Stomach smooth muscle (tissue), 2 donors: ENCODE data around the gene FAM163A.
"Not testable (repeated sequence)": the region's sequence is repeated elsewhere in the genome, so short reads cannot be mapped to it uniquely, and the experiment has no call there.

Experiments used
- H3K27ac ChIP-seq: one replicate; pipeline ENCODE4 v1.7.0; 2013; ENCODE audit warnings: mild to moderate bottlenecking, low read length, inconsistent platforms
- H3K27me3 ChIP-seq, 2 donors: one replicate each; pipeline ENCODE4 v1.7.0; 2013; ENCODE audit warnings: low read length in 2 of 2; ENCODE audit not compliant: insufficient read depth in 2 of 2, control insufficient read depth in 1 of 2
- H3K36me3 ChIP-seq, 2 donors: one replicate each; pipeline ENCODE4 v1.7.0; 2013; ENCODE audit warnings: low read length in 2 of 2; ENCODE audit not compliant: control insufficient read depth in 2 of 2, insufficient read depth in 2 of 2
- H3K4me1 ChIP-seq: one replicate; pipeline ENCODE4 v1.7.0; 2013; ENCODE audit warnings: low read length; ENCODE audit not compliant: control insufficient read depth, insufficient read depth
- H3K4me3 ChIP-seq, 2 donors: one replicate each; pipeline ENCODE4 v1.7.0; 2013; ENCODE audit warnings: low read length in 2 of 2
- H3K9ac ChIP-seq, 2 donors: one replicate each; pipeline ENCODE4 v1.7.0; 2013; ENCODE audit warnings: low read length in 2 of 2, mild to moderate bottlenecking in 1 of 2
- H3K9me3 ChIP-seq, 2 donors: one replicate each; pipeline ENCODE4 v1.7.0; 2013; ENCODE audit warnings: low read length in 2 of 2; ENCODE audit not compliant: control insufficient read depth in 2 of 2
- donor health status: healthy.
- donor health status: Pancreatic carcinoma.

Gene FAM163A

GRCh38 chr1:179788259-179788658 lies 45.2 kb downstream of the FAM163A start:
- H3K36me3 ChIP-seq, result no peaks in the 10 kb centered on the region
- H3K9me3 ChIP-seq, result no peaks in the 10 kb centered on the region
- peaks cover 12% of the 10 kb centered on the region for H3K4me1 ChIP-seq
- H3K27ac ChIP-seq, result no peak overlapping the region
- H3K27me3 ChIP-seq, result no peaks in the 10 kb centered on the region
- H3K4me3 ChIP-seq, result no peak overlapping the region
- H3K9ac ChIP-seq, result no peak overlapping the region

DNA sequence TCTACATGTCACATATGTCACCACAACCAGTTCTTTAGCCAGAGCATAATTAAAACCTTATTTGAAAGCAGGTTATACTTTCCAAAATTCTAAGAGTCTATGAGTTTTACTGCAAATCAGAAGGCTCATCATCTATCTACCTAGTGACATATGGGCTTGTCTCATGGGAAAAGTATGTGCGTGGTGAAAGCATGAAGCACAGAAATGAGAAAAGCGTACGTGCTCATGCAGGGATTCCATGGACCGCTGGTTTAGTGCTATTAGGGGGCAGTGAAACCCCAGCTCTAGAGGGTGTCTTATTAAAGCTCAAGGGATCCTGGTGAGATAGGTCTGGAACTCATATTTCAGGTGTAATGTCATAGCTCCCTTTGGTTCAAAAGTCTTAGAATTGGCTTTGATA lies 50.2 kb downstream of the FAM163A start:
- Histone ChIP-seq H3K4me1 (no peaks in the 10 kb centered on the region), H3K36me3 (no peaks in the 10 kb centered on the region), H3K27ac (no peak overlapping the region), H3K4me3 (no peak overlapping the region), H3K9ac (no peak overlapping the region), H3K27me3 (peaks cover 0 to 2% of the 10 kb centered on the region in 2 donors), H3K9me3 (no peaks in the 10 kb centered on the region)

GRCh38 chr1:179794146-179794545 lies 51.1 kb downstream of the FAM163A start:
- no peak overlapping the region for H3K9ac ChIP-seq
- no peaks in the 10 kb centered on the region for H3K4me1 ChIP-seq
- no peak overlapping the region for H3K4me3 ChIP-seq
- H3K27me3 ChIP-seq, result peaks cover 0 to 2% of the 10 kb centered on the region in 2 donors
- H3K9me3 ChIP-seq, result no peaks in the 10 kb centered on the region
- H3K27ac ChIP-seq, result no peak overlapping the region
- H3K36me3 ChIP-seq, result no peaks in the 10 kb centered on the region

GRCh38 chr1:179794669-179795068 lies 51.6 kb downstream of the FAM163A start:
- Histone ChIP-seq H3K4me1 (no peaks in the 10 kb centered on the region), H3K9ac (no peak overlapping the region), H3K27me3 (peaks cover 0 to 2% of the 10 kb centered on the region in 2 donors), H3K4me3 (no peak overlapping the region), H3K9me3 (no peaks in the 10 kb centered on the region), H3K36me3 (no peaks in the 10 kb centered on the region), H3K27ac (no peak overlapping the region)

DNA sequence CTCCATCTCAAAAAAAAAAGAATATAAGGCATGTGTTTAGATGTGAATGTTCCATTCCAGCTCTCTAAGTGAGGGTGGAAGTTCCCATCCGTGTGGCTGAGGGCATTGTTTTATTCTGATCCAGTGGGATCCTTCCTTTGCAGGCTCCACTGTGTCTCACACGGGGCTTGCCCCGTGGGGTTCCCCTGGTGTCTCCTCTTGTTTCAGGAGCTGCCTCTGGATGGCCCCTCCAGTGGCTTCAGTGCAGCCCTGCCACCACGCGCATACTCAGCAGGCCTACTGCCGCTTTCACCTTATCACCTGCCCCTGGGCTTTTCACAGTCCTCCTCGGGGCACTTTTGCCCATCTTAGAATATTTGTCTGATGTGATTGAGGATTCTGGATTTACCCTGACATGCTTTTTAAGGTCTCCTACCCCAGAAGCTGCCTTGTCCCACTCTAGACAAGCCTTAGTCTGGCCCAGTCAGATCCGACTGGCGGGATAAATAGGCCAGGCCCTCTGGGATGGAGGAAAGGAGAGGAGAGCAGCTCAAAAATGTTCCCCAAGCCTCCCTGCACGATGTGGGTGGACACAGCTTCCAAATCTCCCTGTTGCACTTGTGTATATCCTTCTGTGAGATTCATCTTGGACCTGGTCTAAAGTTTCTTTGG lies 55.2 kb downstream of the FAM163A start:
- Histone ChIP-seq H3K4me3 (no peak overlapping the region), H3K9ac (no peak overlapping the region), H3K4me1 (no peaks in the 10 kb centered on the region), H3K27me3 (peaks cover 0 to 4% of the 10 kb centered on the region in 2 donors), H3K36me3 (no peaks in the 10 kb centered on the region), H3K9me3 (no peaks in the 10 kb centered on the region), H3K27ac (no peak overlapping the region)

DNA sequence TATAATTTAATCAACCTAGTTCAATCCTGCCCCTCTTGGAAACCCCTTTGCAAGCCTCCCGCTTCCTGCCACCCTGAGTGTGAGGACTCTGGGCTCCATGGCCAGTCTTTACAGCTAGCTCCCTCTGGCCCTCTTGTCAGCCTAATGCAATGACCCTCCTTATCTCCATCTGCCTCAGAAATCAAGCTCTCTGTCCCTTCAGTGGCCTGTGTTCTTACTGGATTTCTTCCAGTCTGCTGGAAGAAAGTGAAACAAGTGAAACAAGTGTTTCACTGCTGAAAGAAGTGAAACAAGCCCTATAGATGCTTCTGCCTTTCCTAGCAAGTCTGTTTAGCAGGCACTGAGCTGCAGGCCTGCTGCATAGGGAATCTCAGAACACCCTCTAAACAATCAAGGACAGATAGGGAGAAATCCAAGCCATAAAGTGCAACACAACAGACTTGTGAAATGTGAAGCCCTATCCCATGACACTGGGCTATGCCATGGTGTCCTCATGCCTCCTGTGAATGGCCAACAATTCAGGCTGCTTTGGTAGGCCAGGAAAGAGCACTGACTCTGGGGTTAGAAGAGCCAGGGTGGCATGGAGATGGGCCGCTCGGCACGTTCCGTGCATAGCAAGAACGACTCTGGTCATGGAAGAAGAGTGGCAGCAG lies 55.9 kb downstream of the FAM163A start:
- Histone ChIP-seq H3K4me1 (no peaks in the 10 kb centered on the region), H3K4me3 (no peak overlapping the region), H3K27me3 (peaks cover 0 to 3% of the 10 kb centered on the region in 2 donors), H3K36me3 (no peaks in the 10 kb centered on the region), H3K9ac (no peak overlapping the region), H3K9me3 (no peaks in the 10 kb centered on the region), H3K27ac (no peak overlapping the region)

- no peaks in the 10 kb centered on the region for H3K36me3 ChIP-seq
- H3K4me3 ChIP-seq, result no peak overlapping the region
- H3K9ac ChIP-seq, result no peak overlapping the region
- H3K4me1 ChIP-seq, result no peaks in the 10 kb centered on the region
- H3K27ac ChIP-seq, result no peak overlapping the region
- H3K27me3 ChIP-seq, result peaks cover 0 to 3% of the 10 kb centered on the region in 2 donors
- no peaks in the 10 kb centered on the region for H3K9me3 ChIP-seq
Observed at GRCh38 chr1:179800481-179800880, 57.4 kb downstream of the FAM163A start.

- H3K4me1 ChIP-seq, result no peaks in the 10 kb centered on the region
- no peaks in the 10 kb centered on the region for H3K9me3 ChIP-seq
- H3K27ac ChIP-seq, result no peak overlapping the region
- peaks cover 0 to 3% of the 10 kb centered on the region in 2 donors for H3K27me3 ChIP-seq
- H3K9ac ChIP-seq, result no peak overlapping the region
- no peaks in the 10 kb centered on the region for H3K36me3 ChIP-seq
- no peak overlapping the region for H3K4me3 ChIP-seq
Observed at GRCh38 chr1:179803104-179803503, 60.0 kb downstream of the FAM163A start.

DNA sequence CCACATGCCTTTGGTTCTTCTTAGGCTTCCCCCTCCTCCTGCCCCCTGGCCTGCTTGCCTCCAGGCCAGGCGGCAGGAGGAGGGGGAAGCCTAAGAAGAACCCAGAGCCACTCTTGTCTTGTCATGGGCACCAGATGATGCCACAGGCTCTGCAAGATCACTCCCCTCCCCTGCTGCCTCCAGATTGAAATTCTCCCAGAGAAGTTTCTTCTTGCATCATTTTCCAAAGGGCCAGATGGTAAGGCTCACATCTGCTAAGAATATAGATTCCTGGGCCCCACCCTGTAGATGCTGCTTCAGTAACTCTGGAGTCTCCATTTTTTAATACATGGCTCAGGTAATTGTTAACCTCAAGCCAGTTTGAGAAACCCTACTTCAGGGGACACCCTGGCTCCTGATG lies 60.8 kb downstream of the FAM163A start:
- no peaks in the 10 kb centered on the region for H3K4me1 ChIP-seq
- peaks cover 0 to 3% of the 10 kb centered on the region in 2 donors for H3K27me3 ChIP-seq
- H3K27ac ChIP-seq, result no peak overlapping the region
- no peak overlapping the region for H3K4me3 ChIP-seq
- H3K9ac ChIP-seq, result no peak overlapping the region
- no peaks in the 10 kb centered on the region for H3K36me3 ChIP-seq
- H3K9me3 ChIP-seq, result no peaks in the 10 kb centered on the region

DNA sequence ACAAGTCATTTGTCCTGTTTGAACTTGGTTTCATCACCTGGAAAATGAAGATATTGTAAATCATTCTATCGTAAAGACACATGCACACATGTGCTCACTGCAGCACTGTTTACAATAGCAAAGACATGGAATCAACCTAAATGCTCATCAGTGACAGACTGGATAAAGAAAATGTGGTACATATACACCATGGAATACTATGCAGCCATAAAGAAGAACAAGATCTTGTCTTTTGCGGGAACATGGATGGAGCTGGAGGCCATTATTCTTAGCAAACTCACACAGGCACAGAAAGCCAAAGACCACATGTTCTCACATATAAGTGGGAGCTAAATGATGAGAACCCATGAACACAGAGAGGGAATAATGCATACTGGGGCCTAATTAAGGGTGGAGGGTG lies 61.3 kb downstream of the FAM163A start:
- H3K27me3 ChIP-seq, H3K9me3 ChIP-seq, H3K4me1 ChIP-seq, H3K27ac ChIP-seq, H3K36me3 ChIP-seq, H3K4me3 ChIP-seq, H3K9ac ChIP-seq: not testable (repeated sequence)
